Measurements from ENCODE around the gene LCE3C. TPM values are rescaled to one million over a fixed set of nuclear protein-coding genes. Genes with fewer than 3 reads are reported as not detected.

Gene LCE3C
- total RNA-seq, 1 donor from 2014 or later, result not detected

- FAIRE-seq (no peak), DNase-seq (ENCODE audit: low read depth) (no peak)
- Histone ChIP-seq H3K27me3 (ENCODE audit: control insufficient read depth, insufficient read depth, low read length) (peaks cover 6% of the 10 kb centered on the region), H3K4me3 (ENCODE audit: low read depth, low read length) (no peak within 1 kb of the TSS), H3K36me3 (ENCODE audit: control insufficient read depth, insufficient read depth, low read length) (no peaks in the 10 kb centered on the region)
- TF ChIP-seq CTCF (IDR thresholded peaks at IDR 0.05; ENCODE audit: insufficient read depth, low read length, severe bottlenecking), result no peak
Measured at GRCh38 chr1:152622803-152623202, 22.8 kb downstream of the LCE3C start, which contains the start of gene LCE3A. LCE3A (minus strand) TSS chr1:152623103; CDS start chr1:152623103, 0 bp downstream.

DNA sequence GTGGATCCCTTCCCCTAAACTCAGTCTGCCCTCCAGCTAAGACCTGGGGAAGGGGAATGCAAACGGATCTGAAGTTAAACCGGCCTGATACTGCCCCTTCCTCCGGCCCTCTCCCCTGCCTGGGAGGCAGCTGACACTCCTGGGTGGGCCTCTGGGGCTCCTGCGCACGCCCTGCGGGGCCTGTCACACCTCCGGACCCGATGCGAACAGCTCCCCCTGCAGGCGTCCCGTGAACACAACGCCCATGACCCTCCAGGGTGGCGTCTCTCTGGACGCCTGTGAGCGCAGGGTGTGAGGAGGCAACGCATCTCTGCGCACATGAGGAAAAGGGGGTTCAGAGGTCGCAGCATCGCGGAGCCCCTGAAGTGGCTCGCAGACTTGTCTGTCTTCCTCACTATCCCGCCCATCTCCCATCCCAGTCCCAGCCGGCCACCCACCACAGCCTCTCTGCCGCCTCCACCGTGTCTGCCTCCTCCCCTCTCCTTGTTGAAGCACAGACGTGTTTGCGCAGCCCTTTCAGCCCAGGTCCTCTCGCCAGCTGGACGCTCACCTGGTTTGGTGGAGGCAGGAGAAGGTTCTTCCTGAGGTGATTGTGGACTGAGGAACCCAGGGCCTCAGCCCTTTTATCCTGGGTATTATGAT, 23.3 kb downstream of the LCE3C start:
- Histone ChIP-seq H3K4me3 (ENCODE audit: low read depth, low read length) (no peak overlapping the region), H3K36me3 (ENCODE audit: control insufficient read depth, insufficient read depth, low read length) (no peaks in the 10 kb centered on the region), H3K27me3 (ENCODE audit: control insufficient read depth, insufficient read depth, low read length) (peaks cover 7% of the 10 kb centered on the region)
- no peak for DNase-seq (ENCODE audit: low read depth)
- no peak for FAIRE-seq
- TF ChIP-seq CTCF (IDR thresholded peaks at IDR 0.05; ENCODE audit: insufficient read depth, low read length, severe bottlenecking), result peak; percentile 38

GRCh38 chr1:152626744-152627143, 26.7 kb downstream of the LCE3C start:
- H3K36me3 ChIP-seq (ENCODE audit: control insufficient read depth, insufficient read depth, low read length), result no peaks in the 10 kb centered on the region
- DNase-seq (ENCODE audit: low read depth), result peak; percentile 50
- no peak for FAIRE-seq
- H3K27me3 ChIP-seq (ENCODE audit: control insufficient read depth, insufficient read depth, low read length), result peaks cover 9% of the 10 kb centered on the region
- H3K4me3 ChIP-seq (ENCODE audit: low read depth, low read length), result no peak overlapping the region
- no peak for TF ChIP-seq CTCF (IDR thresholded peaks at IDR 0.05; ENCODE audit: insufficient read depth, low read length, severe bottlenecking)

- no peak for FAIRE-seq
- TF ChIP-seq CTCF (IDR thresholded peaks at IDR 0.05; ENCODE audit: insufficient read depth, low read length, severe bottlenecking), result no peak
- H3K36me3 ChIP-seq (ENCODE audit: control insufficient read depth, insufficient read depth, low read length), result no peaks in the 10 kb centered on the region
- H3K27me3 ChIP-seq (ENCODE audit: control insufficient read depth, insufficient read depth, low read length), result peaks cover 3% of the 10 kb centered on the region
- DNase-seq (ENCODE audit: low read depth), result no peak
- no peak overlapping the region for H3K4me3 ChIP-seq (ENCODE audit: low read depth, low read length)
Measured at GRCh38 chr1:152630596-152630995, 30.6 kb downstream of the LCE3C start.

DNA sequence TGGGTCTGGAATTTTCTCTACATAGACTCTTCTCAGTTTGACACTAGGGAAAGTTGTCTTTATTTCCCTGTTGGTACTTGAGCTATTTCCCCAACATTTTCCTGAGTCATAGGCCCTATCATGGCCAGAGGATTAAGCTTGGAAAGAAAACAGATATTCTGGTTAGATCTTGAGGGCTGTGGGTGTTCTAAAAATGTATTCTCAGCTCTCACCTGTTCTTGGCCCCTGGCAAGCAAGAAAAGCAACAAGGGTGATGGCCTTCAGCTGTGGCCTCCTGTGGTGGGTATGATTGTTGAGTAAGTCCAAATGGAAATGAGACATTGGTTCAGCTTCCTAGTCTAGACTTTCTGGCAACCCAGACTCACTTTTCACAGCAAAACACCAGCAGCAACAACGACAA, 40.3 kb downstream of the LCE3C start:
- Histone ChIP-seq H3K36me3 (ENCODE audit: control insufficient read depth, insufficient read depth, low read length) (no peaks in the 10 kb centered on the region), H3K27me3 (ENCODE audit: control insufficient read depth, insufficient read depth, low read length) (peaks cover 2% of the 10 kb centered on the region), H3K4me3 (ENCODE audit: low read depth, low read length) (no peak overlapping the region)
- no peak for TF ChIP-seq CTCF (IDR thresholded peaks at IDR 0.05; ENCODE audit: insufficient read depth, low read length, severe bottlenecking)
- FAIRE-seq (no peak), DNase-seq (ENCODE audit: low read depth) (no peak)

- Histone ChIP-seq H3K4me3 (ENCODE audit: low read depth, low read length) (no peak overlapping the region), H3K36me3 (ENCODE audit: control insufficient read depth, insufficient read depth, low read length) (no peaks in the 10 kb centered on the region), H3K27me3 (ENCODE audit: control insufficient read depth, insufficient read depth, low read length) (peaks cover 4% of the 10 kb centered on the region)
- FAIRE-seq (no peak), DNase-seq (ENCODE audit: low read depth) (no peak)
- TF ChIP-seq CTCF (IDR thresholded peaks at IDR 0.05; ENCODE audit: insufficient read depth, low read length, severe bottlenecking), result no peak
Measured at GRCh38 chr1:152643945-152644344, 43.9 kb downstream of the LCE3C start.
